PFSK-1 (cell line): Measurements from ENCODE around the gene SERPINI1.

Experiments used
- SIN3A ChIP-seq: IDR thresholded peaks from 2 replicates; pipeline ENCODE4 v1.6.1; 2012; ENCODE audit warnings: mild to moderate bottlenecking, low read length, moderate library complexity, borderline replicate concordance; ENCODE audit not compliant: insufficient read depth
- TF ChIP-seq, protein P1 (sequence below), 2 experiments: IDR thresholded peaks; 2 replicates each; pipeline versions ENCODE4 v1.6.1 to v1.8.0; 2011 to 2012; ENCODE audit warnings: low read depth in 2 of 2, low read length in 2 of 2, control low read depth in 1 of 2, inconsistent platforms in 1 of 2, mild to moderate bottlenecking in 1 of 2, moderate library complexity in 1 of 2; ENCODE audit not compliant: insufficient read depth in 1 of 2

DNA sequence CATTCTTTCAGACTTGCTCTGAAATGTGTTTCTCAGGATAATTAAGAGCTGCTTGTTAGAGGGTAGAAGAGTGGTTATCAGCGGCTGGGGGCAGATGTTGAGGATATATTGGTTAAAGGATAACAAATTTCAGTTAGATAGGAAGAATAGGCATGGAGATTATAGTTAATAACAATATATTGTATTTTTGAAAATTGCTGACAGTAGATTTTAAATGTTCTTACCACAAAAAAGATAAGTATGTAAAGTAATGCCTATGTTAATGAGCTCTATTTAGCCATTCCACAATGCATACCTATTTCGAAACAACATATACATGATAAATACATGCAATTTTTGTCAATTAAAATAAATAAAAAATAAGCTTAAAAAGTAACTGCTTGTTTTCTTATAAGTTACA is 123.3 kb downstream of the SERPINI1 start:
- TF ChIP-seq, protein P1, sequence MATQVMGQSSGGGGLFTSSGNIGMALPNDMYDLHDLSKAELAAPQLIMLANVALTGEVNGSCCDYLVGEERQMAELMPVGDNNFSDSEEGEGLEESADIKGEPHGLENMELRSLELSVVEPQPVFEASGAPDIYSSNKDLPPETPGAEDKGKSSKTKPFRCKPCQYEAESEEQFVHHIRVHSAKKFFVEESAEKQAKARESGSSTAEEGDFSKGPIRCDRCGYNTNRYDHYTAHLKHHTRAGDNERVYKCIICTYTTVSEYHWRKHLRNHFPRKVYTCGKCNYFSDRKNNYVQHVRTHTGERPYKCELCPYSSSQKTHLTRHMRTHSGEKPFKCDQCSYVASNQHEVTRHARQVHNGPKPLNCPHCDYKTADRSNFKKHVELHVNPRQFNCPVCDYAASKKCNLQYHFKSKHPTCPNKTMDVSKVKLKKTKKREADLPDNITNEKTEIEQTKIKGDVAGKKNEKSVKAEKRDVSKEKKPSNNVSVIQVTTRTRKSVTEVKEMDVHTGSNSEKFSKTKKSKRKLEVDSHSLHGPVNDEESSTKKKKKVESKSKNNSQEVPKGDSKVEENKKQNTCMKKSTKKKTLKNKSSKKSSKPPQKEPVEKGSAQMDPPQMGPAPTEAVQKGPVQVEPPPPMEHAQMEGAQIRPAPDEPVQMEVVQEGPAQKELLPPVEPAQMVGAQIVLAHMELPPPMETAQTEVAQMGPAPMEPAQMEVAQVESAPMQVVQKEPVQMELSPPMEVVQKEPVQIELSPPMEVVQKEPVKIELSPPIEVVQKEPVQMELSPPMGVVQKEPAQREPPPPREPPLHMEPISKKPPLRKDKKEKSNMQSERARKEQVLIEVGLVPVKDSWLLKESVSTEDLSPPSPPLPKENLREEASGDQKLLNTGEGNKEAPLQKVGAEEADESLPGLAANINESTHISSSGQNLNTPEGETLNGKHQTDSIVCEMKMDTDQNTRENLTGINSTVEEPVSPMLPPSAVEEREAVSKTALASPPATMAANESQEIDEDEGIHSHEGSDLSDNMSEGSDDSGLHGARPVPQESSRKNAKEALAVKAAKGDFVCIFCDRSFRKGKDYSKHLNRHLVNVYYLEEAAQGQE (IDR thresholded peaks at IDR 0.05; ENCODE audit: insufficient read depth in 1 of 2, low read depth in 2 of 2, low read length in 2 of 2) = no peak
- TF ChIP-seq SIN3A = no peak
